ENCODE results near the gene RAMP1. TPM values are rescaled to one million over a fixed set of nuclear protein-coding genes. Genes with fewer than 3 reads are reported as not detected.

RAMP1 gene
- total and polyA plus RNA-seq, 9 of the 15 experiments (the other 6 are each of a cell fraction or from before 2014, with no cell fraction given) = 0.72 to 0.77 TPM; not detected in 7

DNA sequence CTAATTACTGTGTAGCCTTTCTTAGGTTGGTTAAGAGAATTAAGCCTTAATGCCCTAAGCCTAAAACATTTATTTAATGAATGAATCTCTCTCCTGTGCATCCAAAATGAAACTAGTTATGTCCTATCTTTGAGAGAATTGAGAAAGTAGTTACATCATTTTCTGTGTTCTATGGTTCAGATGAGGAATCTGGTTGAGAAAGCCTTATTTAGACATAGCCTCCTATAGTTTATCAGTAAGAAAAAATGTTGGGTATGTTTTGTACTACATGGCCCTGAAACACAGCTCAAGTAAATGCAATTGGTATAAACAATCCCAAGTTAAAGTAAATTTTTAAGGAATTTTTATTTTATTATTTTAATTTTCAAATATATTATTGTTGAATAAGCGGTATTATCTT is 25.9 kb upstream of the RAMP1 start (continued):
- TF ChIP-seq, protein P1, sequence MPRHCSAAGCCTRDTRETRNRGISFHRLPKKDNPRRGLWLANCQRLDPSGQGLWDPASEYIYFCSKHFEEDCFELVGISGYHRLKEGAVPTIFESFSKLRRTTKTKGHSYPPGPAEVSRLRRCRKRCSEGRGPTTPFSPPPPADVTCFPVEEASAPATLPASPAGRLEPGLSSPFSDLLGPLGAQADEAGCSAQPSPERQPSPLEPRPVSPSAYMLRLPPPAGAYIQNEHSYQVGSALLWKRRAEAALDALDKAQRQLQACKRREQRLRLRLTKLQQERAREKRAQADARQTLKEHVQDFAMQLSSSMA (CRISPR knock-in tag; IDR thresholded peaks at IDR 0.05) = no peak

DNA sequence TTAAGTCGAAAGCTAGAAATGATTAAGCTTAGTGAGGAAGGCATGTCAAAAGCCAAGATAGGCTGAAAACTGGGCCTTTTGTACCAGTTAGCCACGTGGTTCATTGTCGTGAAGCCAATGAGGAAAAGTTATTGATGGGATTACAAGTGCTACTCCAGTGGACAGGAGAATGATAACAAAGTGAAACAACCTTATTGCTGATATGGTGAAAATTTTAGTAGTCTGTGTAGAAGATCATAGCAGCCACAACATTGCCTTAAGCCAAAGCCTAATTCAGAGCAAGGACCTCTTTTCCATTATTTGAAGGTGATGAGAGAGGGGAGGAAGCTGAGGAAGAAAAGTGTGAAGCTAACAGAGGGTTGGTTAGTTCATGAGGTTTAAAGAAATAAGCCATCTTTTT is 24.1 kb upstream of the RAMP1 start:
- no peaks in the 10 kb centered on the region for H4K20me1 ChIP-seq (replicated peaks; ENCODE audit: control insufficient read depth, insufficient read depth, low read length)
- ChIA-PET CTCF (ENCODE audit: low intra/inter-chr PET ratio) (no interaction called here), POLR2A (no interaction called here)
- no peak overlapping the region for H3K9ac ChIP-seq (ENCODE audit: insufficient read depth in 1 of 2, low read depth in 2 of 2, low read length in 2 of 2)
- H3K27ac ChIP-seq (ENCODE audit: extremely low read depth, low read depth, low read length) = no peak overlapping the region
- H3K4me2 ChIP-seq (ENCODE audit: insufficient read depth, low read length) = no peak overlapping the region
- in situ Hi-C loops (cut with MboI) (no loop called here), intact Hi-C loops (cut with micrococcal nuclease) (no loop called here)
- TF ChIP-seq, protein P2, sequence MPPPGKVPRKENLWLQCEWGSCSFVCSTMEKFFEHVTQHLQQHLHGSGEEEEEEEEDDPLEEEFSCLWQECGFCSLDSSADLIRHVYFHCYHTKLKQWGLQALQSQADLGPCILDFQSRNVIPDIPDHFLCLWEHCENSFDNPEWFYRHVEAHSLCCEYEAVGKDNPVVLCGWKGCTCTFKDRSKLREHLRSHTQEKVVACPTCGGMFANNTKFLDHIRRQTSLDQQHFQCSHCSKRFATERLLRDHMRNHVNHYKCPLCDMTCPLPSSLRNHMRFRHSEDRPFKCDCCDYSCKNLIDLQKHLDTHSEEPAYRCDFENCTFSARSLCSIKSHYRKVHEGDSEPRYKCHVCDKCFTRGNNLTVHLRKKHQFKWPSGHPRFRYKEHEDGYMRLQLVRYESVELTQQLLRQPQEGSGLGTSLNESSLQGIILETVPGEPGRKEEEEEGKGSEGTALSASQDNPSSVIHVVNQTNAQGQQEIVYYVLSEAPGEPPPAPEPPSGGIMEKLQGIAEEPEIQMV (tag; conservative IDR thresholded peaks at IDR 0.05; ENCODE audit: low read depth) = no peak
- no peak for TF ChIP-seq NCOA2 (IDR thresholded peaks at IDR 0.05; ENCODE audit: partially characterized antibody in 2 of 2)
- H3K36me3 ChIP-seq (ENCODE audit: control insufficient read depth, insufficient read depth, low read length) = no peaks in the 10 kb centered on the region
- H3K4me3 ChIP-seq = no peak overlapping the region
- no peaks in the 10 kb centered on the region for H3K79me2 ChIP-seq (ENCODE audit: control insufficient read depth, insufficient read depth, low read length)
- no peaks in the 10 kb centered on the region for H3K4me1 ChIP-seq (replicated peaks in 1 of 2; ENCODE audit: control insufficient read depth in 2 of 2, insufficient read depth in 2 of 2, low read length in 2 of 2)
- H3K9me3 ChIP-seq (replicated peaks; ENCODE audit: control insufficient read depth, insufficient read depth, low read depth, low read length) = no peaks in the 10 kb centered on the region
- 3% methylated on average over 3 of the region's 3 CpGs for whole genome bisulfite sequencing (ENCODE audit: insufficient coverage, low coverage, missing lambda C conversion rate)
- DNase-seq (ENCODE audit: extremely low read depth in 1 of 4, low spot score in 3 of 4) (no peak), FAIRE-seq (no peak), ATAC-seq (no peak)
- peaks cover 2 to 6% of the 10 kb centered on the region in 2 experiments; a peak in 4 of 5 replicates for H3K27me3 ChIP-seq (ENCODE audit: control insufficient read depth in 2 of 2, insufficient read depth in 2 of 2, low read length in 2 of 2)
- BruUV-seq (replicated peaks) = no TSS peak
- no peaks in the 10 kb centered on the region for H3K9me1 ChIP-seq (ENCODE audit: control insufficient read depth, insufficient read depth, low read length)
- no peak overlapping the region for H2AFZ ChIP-seq (ENCODE audit: low read depth, low read length)
